ENCODE data around the gene CUL3. TPM values are rescaled to one million over a fixed set of nuclear protein-coding genes. Genes with fewer than 3 reads are reported as not detected.

CUL3 gene
- total and polyA plus RNA-seq, 2 experiments from 2014 or later, result 86.0 to 125 TPM

GRCh38 chr2:224438726-224439125 is 146.4 kb downstream of the CUL3 start (continued):
- TF ChIP-seq, protein P1, sequence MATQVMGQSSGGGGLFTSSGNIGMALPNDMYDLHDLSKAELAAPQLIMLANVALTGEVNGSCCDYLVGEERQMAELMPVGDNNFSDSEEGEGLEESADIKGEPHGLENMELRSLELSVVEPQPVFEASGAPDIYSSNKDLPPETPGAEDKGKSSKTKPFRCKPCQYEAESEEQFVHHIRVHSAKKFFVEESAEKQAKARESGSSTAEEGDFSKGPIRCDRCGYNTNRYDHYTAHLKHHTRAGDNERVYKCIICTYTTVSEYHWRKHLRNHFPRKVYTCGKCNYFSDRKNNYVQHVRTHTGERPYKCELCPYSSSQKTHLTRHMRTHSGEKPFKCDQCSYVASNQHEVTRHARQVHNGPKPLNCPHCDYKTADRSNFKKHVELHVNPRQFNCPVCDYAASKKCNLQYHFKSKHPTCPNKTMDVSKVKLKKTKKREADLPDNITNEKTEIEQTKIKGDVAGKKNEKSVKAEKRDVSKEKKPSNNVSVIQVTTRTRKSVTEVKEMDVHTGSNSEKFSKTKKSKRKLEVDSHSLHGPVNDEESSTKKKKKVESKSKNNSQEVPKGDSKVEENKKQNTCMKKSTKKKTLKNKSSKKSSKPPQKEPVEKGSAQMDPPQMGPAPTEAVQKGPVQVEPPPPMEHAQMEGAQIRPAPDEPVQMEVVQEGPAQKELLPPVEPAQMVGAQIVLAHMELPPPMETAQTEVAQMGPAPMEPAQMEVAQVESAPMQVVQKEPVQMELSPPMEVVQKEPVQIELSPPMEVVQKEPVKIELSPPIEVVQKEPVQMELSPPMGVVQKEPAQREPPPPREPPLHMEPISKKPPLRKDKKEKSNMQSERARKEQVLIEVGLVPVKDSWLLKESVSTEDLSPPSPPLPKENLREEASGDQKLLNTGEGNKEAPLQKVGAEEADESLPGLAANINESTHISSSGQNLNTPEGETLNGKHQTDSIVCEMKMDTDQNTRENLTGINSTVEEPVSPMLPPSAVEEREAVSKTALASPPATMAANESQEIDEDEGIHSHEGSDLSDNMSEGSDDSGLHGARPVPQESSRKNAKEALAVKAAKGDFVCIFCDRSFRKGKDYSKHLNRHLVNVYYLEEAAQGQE (IDR thresholded peaks at IDR 0.05; ENCODE audit: unreplicated experiment), result no peak
- TF ChIP-seq NANOG (IDR thresholded peaks at IDR 0.05; ENCODE audit: borderline replicate concordance) (no peak), EZH2phosphoT487 (IDR thresholded peaks at IDR 0.05; ENCODE audit: unreplicated experiment) (no peak), EZH2 (IDR thresholded peaks at IDR 0.05; ENCODE audit: low read depth, unreplicated experiment) (no peak)
- TF ChIP-seq, protein P2, sequence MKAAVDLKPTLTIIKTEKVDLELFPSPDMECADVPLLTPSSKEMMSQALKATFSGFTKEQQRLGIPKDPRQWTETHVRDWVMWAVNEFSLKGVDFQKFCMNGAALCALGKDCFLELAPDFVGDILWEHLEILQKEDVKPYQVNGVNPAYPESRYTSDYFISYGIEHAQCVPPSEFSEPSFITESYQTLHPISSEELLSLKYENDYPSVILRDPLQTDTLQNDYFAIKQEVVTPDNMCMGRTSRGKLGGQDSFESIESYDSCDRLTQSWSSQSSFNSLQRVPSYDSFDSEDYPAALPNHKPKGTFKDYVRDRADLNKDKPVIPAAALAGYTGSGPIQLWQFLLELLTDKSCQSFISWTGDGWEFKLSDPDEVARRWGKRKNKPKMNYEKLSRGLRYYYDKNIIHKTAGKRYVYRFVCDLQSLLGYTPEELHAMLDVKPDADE (IDR thresholded peaks at IDR 0.05), result no peak

DNA sequence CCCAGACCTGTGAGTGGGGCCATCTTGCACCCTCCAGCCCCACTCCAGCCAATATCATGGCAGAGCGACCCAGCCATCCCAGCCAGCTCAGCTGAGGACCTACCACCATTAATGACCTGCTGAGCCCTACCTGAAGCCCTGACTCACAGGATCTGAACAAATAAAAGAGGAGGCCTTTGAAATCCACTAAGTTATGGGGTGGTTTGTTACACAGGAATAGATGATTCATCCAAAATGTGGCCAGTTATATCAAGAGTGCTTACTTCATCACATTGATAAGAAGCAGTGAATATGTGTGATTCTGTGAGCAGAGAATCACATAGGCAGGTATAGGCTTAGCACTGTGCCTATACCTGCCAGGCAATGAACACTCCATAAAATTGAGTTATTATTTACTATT is 148.5 kb downstream of the CUL3 start:
- Histone ChIP-seq H2AFZ (no peak overlapping the region), H3K9me2 (ENCODE audit: insufficient read depth) (no peaks in the 10 kb centered on the region), H3K4me1 (ENCODE audit: insufficient read depth) (peaks cover 35% of the 10 kb centered on the region), H3F3A (replicated peaks; ENCODE audit: low read depth) (0 out of 2 replicates have a peak, but pooled peaks cover 3% of the 10 kb centered on the region), H3K36me3 (ENCODE audit: insufficient read depth) (no peaks in the 10 kb centered on the region), H4K20me1 (replicated peaks; ENCODE audit: insufficient read depth) (no peaks in the 10 kb centered on the region), H3K4me2 (no peak overlapping the region), H3K27me3 (ENCODE audit: insufficient read depth) (no peaks in the 10 kb centered on the region), H3K4me3 (no peak overlapping the region), H3K79me2 (replicated peaks; ENCODE audit: insufficient read depth) (no peaks in the 10 kb centered on the region), H3K27ac (ENCODE audit: low read depth) (no peak overlapping the region)
- peaks cover 27% of the 10 kb centered on the region for H3K36me3 Mint-ChIP-seq (ENCODE audit: low read depth)
- H3K27me3 Mint-ChIP-seq (ENCODE audit: insufficient read depth, low read depth, poor library complexity), result peaks cover 15% of the 10 kb centered on the region
- ATAC-seq (no peak), DNase-seq (ENCODE audit: low spot score) (no peak)
- no peak overlapping the region for H3K4me3 Mint-ChIP-seq
- H3K27ac Mint-ChIP-seq, result no peak overlapping the region
- peaks cover 32% of the 10 kb centered on the region for H3K4me1 Mint-ChIP-seq
- H3K9me3 Mint-ChIP-seq, result peaks cover 27% of the 10 kb centered on the region
- TF ChIP-seq CREB1 (CRISPR knock-in tag; IDR thresholded peaks at IDR 0.05; ENCODE audit: low read depth) (no peak), EZH2 (IDR thresholded peaks at IDR 0.05; ENCODE audit: low read depth, unreplicated experiment) (no peak), EZH2phosphoT487 (IDR thresholded peaks at IDR 0.05; ENCODE audit: unreplicated experiment) (no peak), JUNB (IDR thresholded peaks at IDR 0.05; ENCODE audit: unreplicated experiment) (no peak), POLR2AphosphoS5 (IDR thresholded peaks at IDR 0.05; ENCODE audit: low read depth) (no peak), ZNF331 (CRISPR knock-in tag; IDR thresholded peaks at IDR 0.05; ENCODE audit: low read depth) (no peak), ZNF114 (CRISPR knock-in tag; IDR thresholded peaks at IDR 0.05) (no peak), CTCF (conservative IDR thresholded peaks at IDR 0.05; ENCODE audit: low read depth in 2 of 2) (no peak), NANOG (IDR thresholded peaks at IDR 0.05; ENCODE audit: borderline replicate concordance) (no peak), STAT1 (IDR thresholded peaks at IDR 0.05; ENCODE audit: unreplicated experiment) (no peak)
- TF ChIP-seq, protein P2 (IDR thresholded peaks at IDR 0.05), result no peak
- TF ChIP-seq, protein P1 (IDR thresholded peaks at IDR 0.05; ENCODE audit: unreplicated experiment), result no peak

Data from GM23338 (cell line).